ENCODE data around the gene RGS1. TPM values are rescaled to one million over a fixed set of nuclear protein-coding genes. Genes with fewer than 3 reads are reported as not detected.

RGS1 gene
- total RNA-seq, 4 donors from 2014 or later = 7.4 to 55.9 (median 22.6) TPM

DNA sequence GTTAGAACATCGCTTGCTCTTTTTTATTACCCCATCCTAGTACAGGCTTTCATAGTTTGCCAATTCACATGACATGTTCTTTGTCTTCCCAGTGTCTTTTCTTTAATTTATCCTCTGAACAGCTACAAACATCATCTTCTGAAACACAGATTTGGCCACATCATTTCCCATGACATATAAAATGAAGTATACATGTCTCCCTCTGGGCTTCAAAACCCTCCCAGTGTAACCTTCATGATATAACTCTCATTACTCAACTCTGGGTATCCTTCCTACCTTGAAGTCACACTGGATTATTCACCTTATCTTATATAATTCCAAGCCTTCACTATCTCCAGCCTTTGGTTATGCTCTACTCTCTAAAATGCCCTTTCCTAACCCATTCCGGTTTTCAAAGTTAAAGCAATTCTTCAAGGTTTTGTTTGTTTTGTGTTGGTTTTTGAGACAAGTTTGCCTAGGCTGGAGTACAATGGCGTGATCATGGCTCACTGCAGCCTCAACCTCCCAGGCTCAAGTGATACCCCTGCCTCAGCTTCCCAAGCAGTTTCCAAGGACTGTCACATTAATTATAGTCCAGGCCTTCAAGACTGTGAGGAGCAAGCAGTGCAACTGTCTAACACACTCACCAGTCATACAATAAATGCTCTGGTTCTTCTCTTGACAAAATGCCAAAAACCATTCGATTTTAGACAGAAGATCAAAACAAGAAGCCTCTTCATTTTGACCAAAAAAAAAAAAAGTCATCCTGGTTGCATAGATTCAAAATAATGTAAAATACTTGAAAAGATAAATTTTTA is 5.8 kb downstream of the RGS1 start:
- no peak for DNase-seq
- Histone ChIP-seq H3K4me1 (no peaks in the 10 kb centered on the region), H3K27me3 (no peaks in the 10 kb centered on the region), H3K36me3 (no peaks in the 10 kb centered on the region), H3K4me3 (no peak overlapping the region), H3K27ac (peak overlapping the region in 1 of 4 donors; percentile 80), H3K9me3 (no peaks in the 10 kb centered on the region)
- WGBS, 2 donors = 74 to 79% methylated on average over 4 of the region's 4 CpGs
- no peak for TF ChIP-seq CTCF (IDR thresholded peaks at IDR 0.05)
- no peak for TF ChIP-seq POLR2A (IDR thresholded peaks at IDR 0.05)
- intact Hi-C loops (cut with DNase I) = no loop called here

DNA sequence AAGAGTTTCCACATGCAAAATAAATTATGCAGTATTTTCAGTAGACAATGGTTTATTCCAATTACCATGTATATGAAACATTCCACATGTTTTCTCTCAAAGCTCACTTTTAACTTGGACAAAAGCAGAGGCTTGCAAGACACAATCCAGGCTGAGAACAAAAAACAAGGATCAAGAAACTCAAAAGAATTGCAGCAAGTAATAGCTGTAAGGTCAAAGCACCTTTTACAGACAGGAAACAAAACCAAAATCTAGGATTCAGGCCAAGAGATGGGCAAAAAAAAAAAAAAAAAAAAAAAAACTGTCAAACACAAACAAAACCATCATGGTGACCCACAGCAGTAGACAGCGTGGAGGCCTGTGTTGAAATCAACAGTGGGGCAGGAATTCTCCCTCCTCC is 9.3 kb downstream of the RGS1 start:
- 65% methylated on average over 1 of the region's 1 CpG for WGBS, 2 donors
- Histone ChIP-seq H3K4me3 (no peak overlapping the region), H3K9me3 (no peaks in the 10 kb centered on the region), H3K4me1 (no peaks in the 10 kb centered on the region), H3K27ac (no peak overlapping the region), H3K27me3 (no peaks in the 10 kb centered on the region), H3K36me3 (no peaks in the 10 kb centered on the region)
- intact Hi-C loops (cut with DNase I) = no loop called here
- no peak for DNase-seq
- TF ChIP-seq POLR2A (IDR thresholded peaks at IDR 0.05) (no peak), CTCF (IDR thresholded peaks at IDR 0.05) (no peak)

GRCh38 chr1:192587386-192588266 is 12.1 kb downstream of the RGS1 start:
- intact Hi-C loops (cut with DNase I) = no loop called here
- WGBS, 2 donors = 76 to 85% methylated on average over 5 of the region's 5 CpGs
- no peak overlapping the region for H3K4me3 ChIP-seq
- no peaks in the 10 kb centered on the region for H3K4me1 ChIP-seq
- TF ChIP-seq CTCF (IDR thresholded peaks at IDR 0.05) = no peak
- no peak for TF ChIP-seq POLR2A (IDR thresholded peaks at IDR 0.05)
- no peaks in the 10 kb centered on the region for H3K36me3 ChIP-seq
- no peaks in the 10 kb centered on the region for H3K9me3 ChIP-seq
- H3K27me3 ChIP-seq = no peaks in the 10 kb centered on the region
- H3K27ac ChIP-seq = no peak overlapping the region
- DNase-seq = no peak

DNA sequence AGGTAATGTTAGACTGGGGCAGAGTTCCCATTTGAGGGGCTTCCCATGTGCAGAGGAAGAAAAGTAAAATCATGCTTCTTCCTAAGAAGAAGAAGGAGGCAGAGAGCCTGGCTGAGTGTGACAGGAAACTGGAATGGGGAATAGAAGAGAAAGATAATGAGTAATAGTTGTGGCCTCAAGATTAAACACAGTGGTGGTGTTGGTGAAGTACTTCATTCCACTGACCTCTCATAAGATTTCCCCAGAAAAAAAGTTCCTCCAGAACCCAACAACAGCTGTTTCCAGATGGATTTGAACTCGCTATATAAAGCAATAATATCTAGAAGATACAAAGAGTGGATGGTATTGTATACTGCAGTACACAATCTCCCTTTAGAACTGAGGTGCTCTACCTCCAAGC is 13.0 kb downstream of the RGS1 start:
- H3K27me3 ChIP-seq = no peaks in the 10 kb centered on the region
- H3K9me3 ChIP-seq = no peaks in the 10 kb centered on the region
- intact Hi-C loops (cut with DNase I) = no loop called here
- no peak overlapping the region for H3K27ac ChIP-seq
- no peak overlapping the region for H3K4me3 ChIP-seq
- 45 to 87% methylated on average over 1 of the region's 1 CpG for WGBS, 2 donors
- H3K36me3 ChIP-seq = no peaks in the 10 kb centered on the region
- H3K4me1 ChIP-seq = no peaks in the 10 kb centered on the region
- TF ChIP-seq CTCF (IDR thresholded peaks at IDR 0.05) (no peak), POLR2A (IDR thresholded peaks at IDR 0.05) (no peak)
- DNase-seq = no peak

DNA sequence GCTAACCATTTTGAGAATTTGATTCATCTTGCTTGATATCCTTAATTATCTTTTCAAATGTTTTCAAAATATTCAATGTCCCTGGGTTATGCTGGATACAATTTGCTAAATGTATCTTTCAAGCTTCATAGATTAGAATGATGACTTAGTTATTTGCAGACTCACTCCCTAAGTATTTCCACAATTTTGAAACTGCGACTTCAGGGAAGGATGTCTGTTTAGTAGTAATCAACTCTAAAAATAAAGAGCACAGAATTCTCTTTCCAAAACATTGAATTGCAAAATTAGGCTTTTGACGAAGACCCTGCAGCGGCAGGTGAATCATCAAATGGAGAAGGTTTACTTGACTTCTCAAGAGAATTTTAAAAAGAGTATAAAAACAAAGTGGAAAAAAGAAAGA is 14.2 kb downstream of the RGS1 start:
- Histone ChIP-seq H3K27ac (peak overlapping the region in 2 of 4 donors; percentile 1 to 49), H3K9me3 (no peaks in the 10 kb centered on the region), H3K36me3 (no peaks in the 10 kb centered on the region), H3K27me3 (no peaks in the 10 kb centered on the region), H3K4me1 (no peaks in the 10 kb centered on the region), H3K4me3 (no peak overlapping the region)
- 66 to 88% methylated on average over 3 of the region's 3 CpGs for WGBS, 2 donors
- DNase-seq = no peak
- no peak for TF ChIP-seq POLR2A (IDR thresholded peaks at IDR 0.05)
- TF ChIP-seq CTCF (IDR thresholded peaks at IDR 0.05) = no peak
- intact Hi-C loops (cut with DNase I) = no loop called here
